Nephron progenitor cell (in vitro differentiated cells): ENCODE measurements around the gene NEU1.
"Not testable (repeated sequence)": the region's sequence is repeated elsewhere in the genome, so short reads cannot be mapped to it uniquely, and the experiment has no call there.

ENCODE experiments used
- DNase-seq: peaks from one replicate; pipeline ENCODE4 v3.0.0; 2021
- H3K27ac Mint-ChIP-seq: 2 replicates; pipeline ENCODE4 v1.8.0; 2021; ENCODE audit warnings: mild to moderate bottlenecking, moderate library complexity, mixed read lengths
- H3K27me3 Mint-ChIP-seq: 2 replicates; pipeline ENCODE4 v1.8.0; 2021; ENCODE audit warnings: mild to moderate bottlenecking, low read depth, mixed read lengths; ENCODE audit not compliant: poor library complexity
- H3K36me3 Mint-ChIP-seq: 2 replicates; pipeline ENCODE4 v1.8.0; 2021; ENCODE audit warnings: low read depth, mixed read lengths
- H3K4me1 Mint-ChIP-seq: 2 replicates; pipeline ENCODE4 v1.8.0; 2021; ENCODE audit warnings: mixed read lengths
- H3K4me3 Mint-ChIP-seq: 2 replicates; pipeline ENCODE4 v1.8.0; 2021; ENCODE audit warnings: mild to moderate bottlenecking, moderate library complexity, mixed read lengths
- H3K9me3 Mint-ChIP-seq: 2 replicates; pipeline ENCODE4 v1.8.0; 2021; ENCODE audit warnings: mild to moderate bottlenecking, moderate library complexity, mixed read lengths
- CTCF ChIP-seq: fragments of 200-600 bp; sonication (generic); IDR thresholded peaks from 2 replicates; pipeline ENCODE4 v1.5.0; 2021; ENCODE audit warnings: antibody characterized with exemption

The NEU1 gene

GRCh38 chr6:31862344-31863235 lies at the start of gene NEU1:
Gene NEU1, minus strand, starts transcription at chr6:31862821. Its CDS starts 45 bp downstream, at chr6:31862776.
- Mint-ChIP-seq H3K4me1 (peaks cover 38% of the 10 kb centered on the region), H3K27ac (peak within 1 kb of the TSS; percentile 85), H3K27me3 (peaks cover 12% of the 10 kb centered on the region), H3K9me3 (no peaks in the 10 kb centered on the region), H3K4me3 (peak within 1 kb of the TSS; percentile 91), H3K36me3 (peaks cover 23% of the 10 kb centered on the region)
- DNase-seq, result peak; percentile 97
- TF ChIP-seq CTCF, result no peak

- H3K9me3 Mint-ChIP-seq, result peaks cover 6% of the 10 kb centered on the region
- DNase-seq, result no peak
- TF ChIP-seq CTCF, result no peak
- H3K4me1 Mint-ChIP-seq, result peaks cover 16% of the 10 kb centered on the region
- peaks cover 6% of the 10 kb centered on the region for H3K27me3 Mint-ChIP-seq
- H3K27ac Mint-ChIP-seq, result no peak overlapping the region
- H3K4me3 Mint-ChIP-seq, result no peak overlapping the region
- H3K36me3 Mint-ChIP-seq, result no peaks in the 10 kb centered on the region
Observed at GRCh38 chr6:31911826-31912585, 49.4 kb upstream of the NEU1 start.

GRCh38 chr6:31909298-31909697 lies 46.7 kb upstream of the NEU1 start:
- not testable (repeated sequence) for H3K4me3 Mint-ChIP-seq, H3K27me3 Mint-ChIP-seq, DNase-seq, H3K36me3 Mint-ChIP-seq, H3K9me3 Mint-ChIP-seq, H3K27ac Mint-ChIP-seq
- peaks cover 20% of the 10 kb centered on the region for H3K4me1 Mint-ChIP-seq

GRCh38 chr6:31908791-31909190 lies 46.2 kb upstream of the NEU1 start:
- no peak for TF ChIP-seq CTCF
- Mint-ChIP-seq H3K9me3 (no peaks in the 10 kb centered on the region), H3K27me3 (peaks cover 6% of the 10 kb centered on the region), H3K36me3 (no peaks in the 10 kb centered on the region), H3K4me1 (peaks cover 20% of the 10 kb centered on the region), H3K4me3 (no peak overlapping the region), H3K27ac (no peak overlapping the region)
- DNase-seq, result no peak

- not testable (repeated sequence) for H3K27me3 Mint-ChIP-seq, H3K9me3 Mint-ChIP-seq, DNase-seq, H3K36me3 Mint-ChIP-seq, H3K4me3 Mint-ChIP-seq, H3K27ac Mint-ChIP-seq
- peaks cover 20% of the 10 kb centered on the region for H3K4me1 Mint-ChIP-seq
Observed at GRCh38 chr6:31908255-31908654, 45.6 kb upstream of the NEU1 start.

GRCh38 chr6:31907158-31907813 lies 44.7 kb upstream of the NEU1 start:
- H3K4me1 Mint-ChIP-seq, result peaks cover 27% of the 10 kb centered on the region
- no peak overlapping the region for H3K4me3 Mint-ChIP-seq
- H3K9me3 Mint-ChIP-seq, result no peaks in the 10 kb centered on the region
- no peak for DNase-seq
- H3K36me3 Mint-ChIP-seq, result no peaks in the 10 kb centered on the region
- H3K27me3 Mint-ChIP-seq, result peaks cover 6% of the 10 kb centered on the region
- no peak overlapping the region for H3K27ac Mint-ChIP-seq
- no peak for TF ChIP-seq CTCF

GRCh38 chr6:31906727-31907126 lies 44.1 kb upstream of the NEU1 start:
- peaks cover 23% of the 10 kb centered on the region for H3K4me1 Mint-ChIP-seq
- peak overlapping the region; percentile 57 for H3K4me3 Mint-ChIP-seq
- H3K9me3 Mint-ChIP-seq, DNase-seq, H3K36me3 Mint-ChIP-seq, H3K27ac Mint-ChIP-seq, H3K27me3 Mint-ChIP-seq: not testable (repeated sequence)
